Activated gamma-delta T cell (primary cell): ENCODE results near the gene EPHB2.
"Not testable (repeated sequence)": the region's sequence is repeated elsewhere in the genome, so short reads cannot be mapped to it uniquely, and the experiment has no call there.

ENCODE experiments used
- DNase-seq: peaks from one replicate; lab custom pipeline; 2025; lab: John Stamatoyannopoulos, UW

The EPHB2 gene

DNA sequence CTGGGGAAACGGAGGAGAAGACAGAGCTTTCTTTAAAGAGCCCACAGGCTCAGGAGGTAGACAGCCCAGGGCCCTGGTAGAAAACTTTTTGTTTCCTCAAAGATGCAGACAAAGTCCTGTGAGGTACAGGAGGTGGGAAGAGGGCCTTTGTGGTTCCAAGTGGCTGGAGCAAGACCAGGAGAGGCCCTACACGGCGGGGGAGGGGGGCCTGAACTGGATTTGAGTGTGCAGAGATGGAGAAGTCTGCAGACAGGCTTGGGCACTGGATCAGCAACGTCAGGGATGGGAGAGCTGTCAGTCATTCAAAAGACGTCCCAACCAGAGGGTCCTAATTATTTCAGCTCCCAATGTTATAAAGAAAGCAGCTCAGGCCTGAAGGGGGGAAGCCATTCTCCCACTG, 126.2 kb downstream of the EPHB2 start:
- no peak for DNase-seq

DNA sequence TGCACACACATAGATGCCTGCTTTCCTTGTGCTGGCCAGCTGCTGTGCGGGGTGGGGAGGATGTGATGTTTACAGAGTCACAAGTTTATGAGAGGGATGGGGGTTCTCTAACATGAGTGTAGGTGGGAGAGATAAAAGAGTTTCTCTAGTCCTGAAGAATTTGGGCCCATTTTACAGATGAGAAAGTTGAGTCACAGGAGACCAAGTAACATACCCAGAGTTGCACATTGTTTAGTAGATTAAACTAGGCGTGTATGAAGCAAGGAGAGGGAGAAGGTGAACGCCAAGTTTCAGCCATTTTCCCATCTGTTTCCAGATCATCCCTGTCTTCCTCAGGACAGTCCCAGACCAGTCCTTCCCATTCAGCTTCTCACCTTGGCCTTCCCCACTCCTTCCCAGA, 126.7 kb downstream of the EPHB2 start:
- no peak for DNase-seq

DNA sequence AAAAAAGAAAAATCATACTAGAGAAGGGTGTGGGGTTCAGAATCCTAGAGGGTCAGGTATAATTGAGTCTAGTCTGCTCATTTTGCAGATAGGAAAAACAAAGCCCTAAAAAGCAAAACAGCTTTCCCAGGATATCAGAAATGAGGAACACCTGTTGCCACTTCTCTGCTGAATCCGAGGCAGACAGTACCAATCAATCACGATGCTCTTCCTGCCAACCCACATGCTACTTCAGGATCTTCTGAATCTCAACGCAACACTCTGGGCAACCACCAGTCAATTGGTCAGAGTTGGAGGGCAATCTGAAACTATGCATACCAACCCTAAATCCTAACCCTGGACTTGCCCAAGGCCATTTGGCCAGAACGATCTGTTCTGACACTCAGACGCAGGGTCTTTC, 128.3 kb downstream of the EPHB2 start:
- DNase-seq: no peak

DNA sequence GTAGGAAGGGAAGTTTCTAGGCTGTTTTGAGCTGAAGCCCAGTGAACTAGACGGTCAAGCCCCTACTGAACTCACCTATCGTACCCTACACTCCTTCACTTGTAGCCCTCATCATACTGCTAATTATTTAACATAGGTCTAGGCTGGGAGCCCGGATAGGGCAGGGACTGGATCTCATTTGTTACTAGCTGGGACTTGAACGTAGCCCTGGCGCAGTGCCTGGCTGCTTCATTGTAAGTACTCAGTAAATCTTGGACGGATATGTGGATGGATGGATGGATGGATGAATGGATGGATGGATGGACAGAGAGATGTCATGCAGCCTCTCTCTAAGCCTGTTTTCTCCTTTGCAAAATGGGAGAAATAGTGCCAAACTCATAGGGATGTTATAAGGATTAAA, 129.2 kb downstream of the EPHB2 start:
- DNase-seq: no peak

DNA sequence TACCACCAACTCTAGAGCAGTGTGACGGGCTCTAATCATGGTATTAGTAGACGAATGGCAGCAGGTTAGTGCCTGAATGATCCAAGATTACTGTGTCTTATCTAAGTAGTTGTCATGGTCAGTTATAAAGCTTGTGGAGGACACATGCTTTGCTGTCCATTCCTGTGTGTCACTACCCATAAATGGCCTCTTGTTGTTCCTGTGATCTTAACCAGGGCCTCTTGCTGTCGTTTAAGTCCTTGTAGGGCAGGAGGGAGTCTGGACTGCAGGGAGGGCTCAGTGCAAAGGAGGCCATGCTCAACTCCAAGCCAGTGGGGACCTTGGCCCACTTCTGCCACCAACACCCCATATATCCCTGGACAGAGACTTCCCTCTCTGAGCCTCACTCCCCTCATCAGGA, 130.5 kb downstream of the EPHB2 start:
- DNase-seq: no peak

GRCh38 chr1:22841860-22842281, 131.2 kb downstream of the EPHB2 start:
- no peak for DNase-seq

DNA sequence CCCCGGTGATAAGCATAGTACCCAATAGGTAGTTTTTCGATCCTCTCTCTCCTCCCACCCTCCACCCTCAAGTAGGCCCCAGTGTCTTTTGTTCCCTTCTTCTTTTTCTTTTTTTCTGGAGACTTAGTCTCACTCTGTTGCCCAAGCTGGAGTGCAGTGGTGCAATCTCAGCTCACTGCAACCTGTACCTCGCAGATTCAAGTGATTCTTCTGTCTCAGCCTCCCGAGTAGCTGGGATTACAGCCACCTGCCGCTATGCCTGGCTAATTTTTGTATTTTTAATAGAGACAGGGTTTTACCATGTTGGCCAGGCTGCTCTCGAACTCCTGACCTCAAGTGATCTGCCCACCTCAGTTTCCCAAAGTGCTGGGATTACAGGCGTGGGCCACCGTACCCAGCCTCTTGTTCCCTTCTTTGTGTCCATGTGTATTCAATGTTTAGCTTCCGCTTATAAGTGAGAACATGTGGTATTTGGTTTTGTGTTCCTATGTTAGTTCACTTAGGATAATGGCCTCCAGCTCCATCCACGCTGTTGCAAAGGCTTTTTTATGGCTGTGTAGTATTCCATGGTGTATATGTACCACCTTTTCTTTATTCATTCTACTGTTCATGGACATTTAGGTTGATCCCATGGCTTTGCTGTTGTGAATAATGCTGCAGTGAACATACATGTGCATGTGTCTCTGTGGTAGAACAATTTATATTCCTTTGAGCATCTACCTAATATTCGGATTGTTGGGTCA, 133.0 kb downstream of the EPHB2 start:
- DNase-seq: not testable (repeated sequence)

DNA sequence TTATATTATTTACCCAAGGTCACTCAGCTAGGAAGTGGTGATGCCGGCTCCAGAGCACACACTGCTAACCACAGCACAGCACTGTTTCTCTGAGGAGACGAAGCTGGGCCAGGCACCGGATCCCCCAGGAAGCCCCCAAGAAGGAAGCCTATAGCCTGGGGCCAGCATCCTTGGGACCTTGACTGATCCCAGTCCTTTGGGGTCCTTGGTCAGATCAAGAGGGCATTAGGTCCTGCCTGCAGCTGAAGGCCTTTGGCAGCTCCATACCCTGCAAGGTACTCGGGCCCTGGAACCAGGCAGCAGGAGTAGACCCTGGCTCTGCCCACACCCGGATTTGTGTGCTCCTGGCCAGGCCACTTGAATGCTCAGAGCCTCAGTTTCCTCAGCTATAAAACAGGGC, 134.0 kb downstream of the EPHB2 start:
- DNase-seq: no peak

DNA sequence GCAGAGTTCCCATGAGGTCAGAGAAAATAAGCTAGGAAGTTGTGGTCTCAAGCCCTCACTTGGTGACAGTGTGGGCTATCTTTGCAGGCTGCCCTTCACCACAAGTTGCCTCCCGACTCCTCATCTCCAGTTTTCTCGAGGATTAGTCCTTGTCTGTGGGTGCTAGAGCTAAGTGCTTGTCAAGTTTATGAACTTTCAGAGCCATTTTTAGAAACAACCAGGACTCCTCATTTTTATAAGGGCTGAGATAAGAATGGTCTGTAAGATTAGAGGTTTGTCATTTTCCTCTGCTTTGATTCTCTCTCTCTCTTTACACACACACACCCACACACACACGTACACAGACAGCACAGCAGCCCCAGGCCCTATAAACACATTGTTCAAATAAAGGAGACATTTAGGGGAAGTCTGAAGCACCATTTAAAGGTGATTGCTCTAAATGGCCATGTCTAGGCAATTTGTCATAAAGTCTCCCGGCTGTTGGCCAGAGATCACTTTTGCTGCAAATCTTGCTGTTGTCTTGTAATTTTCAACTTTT, 134.8 kb downstream of the EPHB2 start:
- DNase-seq: no peak

DNA sequence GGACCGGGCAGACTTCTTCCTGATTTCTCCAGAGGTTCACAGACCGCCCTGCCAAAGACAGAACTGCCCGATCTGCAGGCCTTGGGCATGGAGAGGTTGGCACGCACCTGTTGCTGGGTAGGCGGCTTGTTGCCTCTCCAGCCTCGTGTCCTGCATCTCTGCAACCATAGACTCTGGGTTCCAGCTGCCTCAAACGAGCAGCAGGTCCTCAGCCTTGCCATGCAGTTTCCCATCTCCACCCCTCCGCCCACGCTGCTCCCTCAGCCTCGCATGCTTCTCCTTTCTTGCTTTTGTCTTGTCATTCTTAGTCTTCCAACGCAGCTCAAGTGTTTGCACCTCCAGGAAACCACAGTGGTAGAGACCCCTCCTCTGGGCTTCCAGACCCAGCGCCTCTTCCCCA, 135.8 kb downstream of the EPHB2 start:
- no peak for DNase-seq

DNA sequence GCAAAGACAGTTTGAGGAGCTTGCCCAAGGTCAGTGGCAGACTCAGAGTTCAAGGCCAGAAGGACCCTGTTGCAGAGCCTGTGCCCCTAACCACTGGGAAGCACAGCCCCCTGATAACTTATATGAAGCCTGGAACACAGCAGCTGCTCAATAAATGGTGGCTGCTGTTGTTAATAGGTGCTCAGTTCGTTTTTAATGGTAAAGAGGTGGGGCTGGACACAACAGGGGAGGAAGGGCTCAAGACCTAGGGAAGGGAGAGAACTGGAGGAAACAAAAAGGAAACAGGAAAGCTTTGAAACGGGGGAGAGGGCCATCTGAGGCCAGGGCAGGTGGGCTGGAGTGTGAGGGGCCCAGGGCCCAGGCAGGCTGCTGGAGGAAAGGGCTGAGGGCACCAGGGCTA, 136.6 kb downstream of the EPHB2 start:
- no peak for DNase-seq

- DNase-seq: no peak
Observed at GRCh38 chr1:22847709-22848108, 137.1 kb downstream of the EPHB2 start.

GRCh38 chr1:22848405-22848804, 137.8 kb downstream of the EPHB2 start:
- DNase-seq: no peak

DNA sequence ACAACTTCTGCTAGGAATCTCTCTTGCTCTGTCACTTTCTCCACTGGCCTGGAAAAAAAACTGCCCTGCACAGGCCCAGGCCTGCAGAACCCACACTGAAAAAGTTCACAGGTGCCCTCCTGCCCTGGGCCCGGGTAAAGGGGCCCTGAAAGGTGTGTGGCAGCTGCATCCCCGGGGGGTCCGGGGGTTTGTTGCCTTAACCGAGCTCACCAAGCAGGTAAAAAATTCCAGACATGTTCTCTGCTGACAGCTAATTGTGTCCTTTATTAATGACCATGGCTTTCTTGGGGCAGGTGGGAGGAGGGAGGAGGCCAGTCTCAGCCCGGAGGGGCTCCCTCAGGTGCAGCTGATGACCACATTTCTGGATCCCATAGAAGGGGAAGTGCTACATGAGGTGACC, 139.1 kb downstream of the EPHB2 start:
- DNase-seq: no peak

GRCh38 chr1:22850281-22850680, 139.6 kb downstream of the EPHB2 start:
- no peak for DNase-seq

DNA sequence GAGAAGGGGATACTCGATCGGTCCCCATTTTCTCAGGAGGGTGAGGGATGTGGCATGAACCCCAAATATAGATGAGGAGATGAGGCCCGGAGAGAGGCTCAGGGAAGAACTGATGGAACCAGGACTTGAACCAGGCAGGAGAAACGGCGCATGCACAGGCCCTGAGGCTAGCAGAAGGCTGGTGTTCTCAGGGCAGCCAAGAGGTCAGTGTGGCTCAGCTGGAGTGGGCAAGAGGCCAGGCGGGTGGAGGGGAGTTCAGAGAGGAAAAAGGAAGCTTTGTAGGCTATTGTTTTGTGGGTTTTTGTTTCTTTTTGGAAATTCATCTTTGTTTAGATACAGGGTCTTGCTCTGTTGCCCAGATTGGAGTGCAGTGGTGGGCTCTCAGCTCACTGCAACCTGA, 140.0 kb downstream of the EPHB2 start:
- no peak for DNase-seq

DNA sequence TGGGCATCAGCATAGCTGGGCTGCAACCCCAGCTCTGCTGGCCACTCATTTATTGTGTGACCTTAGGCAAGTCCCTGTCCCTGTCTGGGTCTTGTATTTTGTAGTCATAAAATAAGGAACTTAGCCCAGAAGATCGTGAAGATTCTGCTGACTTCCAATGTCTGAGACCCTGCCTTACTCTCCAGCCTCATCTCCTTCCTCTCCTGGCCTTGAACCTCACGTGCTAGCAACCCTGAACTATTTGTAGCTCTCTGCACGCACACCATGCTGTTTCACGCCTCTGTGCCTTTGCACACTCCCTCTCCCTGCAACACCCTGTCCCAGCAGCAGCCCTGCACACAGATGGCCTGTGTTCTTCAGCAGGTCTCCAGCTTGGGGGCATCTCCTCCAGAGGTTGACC, 140.9 kb downstream of the EPHB2 start:
- no peak for DNase-seq

DNA sequence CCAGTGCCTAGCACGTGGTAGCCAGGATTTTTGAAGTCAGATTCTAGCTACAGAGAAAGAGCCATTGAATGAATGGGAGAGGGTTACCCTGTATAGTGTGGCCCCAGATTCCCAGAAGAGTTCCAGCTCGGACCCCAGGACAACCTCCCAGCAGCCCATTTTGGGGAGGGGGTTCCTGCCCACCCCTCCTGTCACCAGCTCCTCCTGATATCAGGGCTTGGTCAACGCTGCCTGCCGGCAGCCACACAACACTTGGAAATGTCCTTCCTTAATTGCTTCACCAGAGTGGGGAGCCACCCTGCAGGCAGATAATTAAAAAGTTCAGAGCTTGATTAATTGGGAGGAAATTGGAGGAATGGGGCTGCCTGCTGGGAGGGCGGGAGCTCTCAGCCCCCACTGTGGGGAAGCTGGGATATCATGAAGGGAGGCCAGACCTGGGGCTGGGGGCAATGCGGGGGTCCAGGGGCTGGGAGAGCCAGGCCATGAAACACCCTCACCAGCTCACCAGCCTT, 141.6 kb downstream of the EPHB2 start:
- no peak for DNase-seq

DNA sequence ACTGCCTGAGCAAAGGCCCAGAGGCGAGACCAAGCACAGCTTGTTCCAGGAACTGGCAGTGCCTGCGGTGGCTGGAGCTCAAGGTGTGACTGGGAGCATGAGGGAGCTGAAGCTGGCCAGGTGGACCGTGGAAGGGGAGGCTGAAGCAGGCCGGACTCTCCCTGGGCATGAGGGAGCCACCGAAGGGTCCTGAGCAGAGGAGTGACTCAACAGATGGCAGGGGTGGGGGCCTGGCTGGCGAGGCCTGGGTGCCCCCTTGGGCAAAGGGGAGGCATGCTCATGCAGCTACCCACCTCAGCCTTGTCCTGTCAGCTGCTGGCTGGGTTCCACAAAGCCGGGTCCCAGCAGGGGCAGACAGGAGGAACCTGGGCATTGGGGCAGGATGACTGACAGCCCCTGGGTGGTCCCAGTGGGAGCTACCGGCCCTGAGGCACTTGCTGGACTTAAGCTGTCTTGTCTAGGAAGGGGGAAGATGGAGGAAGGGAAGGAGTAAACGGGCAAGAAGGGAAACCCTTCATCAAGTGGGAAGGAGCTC, 143.1 kb downstream of the EPHB2 start:
- no peak for DNase-seq

DNA sequence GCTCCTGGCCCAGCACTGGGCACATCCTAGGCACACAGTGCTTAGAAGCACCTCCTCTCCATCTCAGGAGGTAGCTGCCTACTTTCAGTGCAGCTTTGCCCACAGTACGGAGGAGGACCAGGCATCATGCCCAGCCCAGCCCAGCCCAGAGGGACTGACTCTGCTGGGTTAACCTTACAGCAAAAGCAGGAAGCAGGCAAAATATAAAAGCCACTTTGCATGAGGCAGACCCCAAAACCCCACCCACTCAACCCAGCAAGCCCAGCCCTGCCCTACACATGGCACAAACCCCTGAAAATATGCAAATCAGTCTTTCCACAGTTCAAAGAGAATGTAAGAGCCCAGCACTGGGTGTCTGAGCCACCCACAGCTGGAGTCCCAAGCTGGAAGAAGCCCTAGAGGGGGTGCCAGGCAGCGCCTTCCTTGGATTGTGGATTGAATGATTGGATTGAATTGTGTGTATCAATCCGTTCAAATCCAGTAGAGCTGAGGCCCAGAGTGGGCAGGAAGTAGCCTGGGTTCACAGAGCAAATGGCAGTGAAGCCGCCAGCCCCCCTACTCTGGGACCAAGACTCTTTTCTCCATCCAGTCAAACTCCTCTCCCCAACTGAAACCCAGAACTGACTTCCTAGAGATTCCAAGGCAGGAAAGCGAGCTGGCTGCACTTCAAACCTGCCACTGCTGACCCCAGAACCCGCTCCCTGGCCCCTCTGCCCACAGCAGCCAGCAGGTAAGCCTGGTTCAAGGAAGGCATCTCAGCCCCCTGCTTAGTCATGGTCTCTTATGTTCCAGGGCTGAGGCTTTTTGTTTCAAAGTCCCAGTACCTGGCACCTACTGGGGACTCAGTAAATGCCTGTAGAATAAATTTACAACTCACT, 144.3 kb downstream of the EPHB2 start:
- no peak for DNase-seq

GRCh38 chr1:22855668-22856606, 145.3 kb downstream of the EPHB2 start:
- no peak for DNase-seq
